LNCAP (cell line): ENCODE data around the gene MRAP2.

ENCODE experiments used
- CTCF ChIP-seq: fragments of 450-650 bp; IDR thresholded peaks from 2 replicates; pipeline ENCODE4 v1.5.1; 2017; ENCODE audit warnings: mild to moderate bottlenecking

The MRAP2 gene

GRCh38 chr6:84095156-84095555, 61.6 kb downstream of the MRAP2 start:
- TF ChIP-seq CTCF, result no peak

GRCh38 chr6:84103029-84103428, 69.5 kb downstream of the MRAP2 start:
- TF ChIP-seq CTCF, result no peak

GRCh38 chr6:84107495-84107894, 73.9 kb downstream of the MRAP2 start:
- no peak for TF ChIP-seq CTCF

- no peak for TF ChIP-seq CTCF
Measured at GRCh38 chr6:84118191-84118590, 84.6 kb downstream of the MRAP2 start.

- no peak for TF ChIP-seq CTCF
Measured at GRCh38 chr6:84119277-84119676, 85.7 kb downstream of the MRAP2 start.

GRCh38 chr6:84123186-84123585, 89.6 kb downstream of the MRAP2 start:
- TF ChIP-seq CTCF, result no peak

GRCh38 chr6:84135291-84135690, 101.7 kb downstream of the MRAP2 start:
- no peak for TF ChIP-seq CTCF

GRCh38 chr6:84136364-84137050, 102.9 kb downstream of the MRAP2 start:
- no peak for TF ChIP-seq CTCF
